CD4-positive, alpha-beta T cell (primary cell): Measurements from ENCODE around the gene SRC. TPM values are rescaled to one million over a fixed set of nuclear protein-coding genes. Genes with fewer than 3 reads are reported as not detected.

Experiments used
- ATAC-seq: fragments of 200-7000 bp; cut with Tn5 transposase; one replicate; pipeline ENCODE4 v1.10.0; 2022; ENCODE audit warnings: mild to moderate bottlenecking; ENCODE audit not compliant: poor library complexity
- CTCF ChIA-PET: fragments of 350-600 bp; sonication (Branson Sonifier 250); formaldehyde crosslinking; loops from one replicate; lab custom pipeline; 2021; ENCODE audit warnings: antibody characterized with exemption, inconsistent platforms; lab: Charles Lee
- POLR2A ChIA-PET: fragments of 350-600 bp; sonication (Branson Sonifier 250); formaldehyde crosslinking; loops from one replicate; lab custom pipeline; 2021; ENCODE audit warnings: antibody characterized with exemption, inconsistent platforms; lab: Charles Lee
- DNase-seq, 14 experiments: peaks; one replicate each; pipeline ENCODE4 v3.0.0-alpha.2; 2013 to 2020; ENCODE audit warnings: mixed read lengths in 2 of 14
- H3K27ac ChIP-seq, 2 donors: one replicate each; pipeline versions ENCODE4 v1.5.1 to v1.7.0; 2013; ENCODE audit warnings: low read length in 2 of 2, low read depth in 1 of 2, mild to moderate bottlenecking in 1 of 2
- H3K27me3 ChIP-seq, 2 experiments: 1 replicate in 1 of 2; 2 replicates in 1 of 2; pipeline versions ENCODE4 v1.6.1 to v1.7.0; 2013; ENCODE audit warnings: low read length in 2 of 2, control low read depth in 1 of 2, mild to moderate bottlenecking in 1 of 2, moderate library complexity in 1 of 2; ENCODE audit not compliant: insufficient read depth in 2 of 2, control insufficient read depth in 1 of 2
- H3K36me3 ChIP-seq: one replicate; pipeline ENCODE4 v1.6.1; 2013; ENCODE audit warnings: low read length, control low read depth; ENCODE audit not compliant: insufficient read depth
- H3K4me1 ChIP-seq: one replicate; pipeline ENCODE4 v1.6.1; 2013; ENCODE audit warnings: low read length, control low read depth; ENCODE audit not compliant: insufficient read depth
- H3K4me3 ChIP-seq: one replicate; pipeline ENCODE4 v1.5.1; 2013; ENCODE audit warnings: mild to moderate bottlenecking, low read length, moderate library complexity
- H3K9me3 ChIP-seq, 2 experiments: 1 replicate in 1 of 2; 2 replicates in 1 of 2; pipeline versions ENCODE4 v1.6.1 to v1.7.0; 2013; ENCODE audit warnings: low read length in 2 of 2, mild to moderate bottlenecking in 2 of 2, control low read depth in 1 of 2, moderate library complexity in 1 of 2; ENCODE audit not compliant: control insufficient read depth in 1 of 2, insufficient read depth in 1 of 2
- H3K27ac Mint-ChIP-seq: one replicate; pipeline ENCODE4 v1.8.0; 2020; ENCODE audit warnings: mixed read lengths
- H3K27me3 Mint-ChIP-seq: one replicate; pipeline ENCODE4 v1.8.0; 2021; ENCODE audit warnings: mixed read lengths
- H3K36me3 Mint-ChIP-seq: one replicate; pipeline ENCODE4 v1.8.0; 2021; ENCODE audit warnings: low read depth, mixed read lengths
- H3K4me1 Mint-ChIP-seq: one replicate; pipeline ENCODE4 v1.8.0; 2021; ENCODE audit warnings: low read depth, mixed read lengths
- H3K4me3 Mint-ChIP-seq: one replicate; pipeline ENCODE4 v1.8.0; 2020; ENCODE audit warnings: mild to moderate bottlenecking, mixed read lengths
- H3K9me3 Mint-ChIP-seq: one replicate; pipeline ENCODE4 v1.8.0; 2020; ENCODE audit warnings: mixed read lengths
- CTCF ChIP-seq: fragments of 200-600 bp; IDR thresholded peaks from one replicate; pipeline ENCODE4 v1.8.0; 2022; ENCODE audit warnings: antibody characterized with exemption, mild to moderate bottlenecking
- intact Hi-C, 2 experiments: fragments of 100-400 bp; cut with DNase I in 1 of 2; cut with micrococcal nuclease in 1 of 2; formaldehyde crosslinking; loops; one replicate each; pipeline versions ENCODE4 v1.15.1 to v1.9.0; 2023 to 2025; cut with DNase I, micrococcal nuclease
- total RNA-seq, 174 experiments: library from RNA in 2 of 174; stranded (reverse) in 2 of 174; gene quantifications; one replicate each; pipeline ENCODE4 v1.2.3 and lab custom pipeline; 2021 to 2026

Gene SRC
- total RNA-seq, 2 experiments from 2014 or later = 2.5 to 3.1 TPM

DNA sequence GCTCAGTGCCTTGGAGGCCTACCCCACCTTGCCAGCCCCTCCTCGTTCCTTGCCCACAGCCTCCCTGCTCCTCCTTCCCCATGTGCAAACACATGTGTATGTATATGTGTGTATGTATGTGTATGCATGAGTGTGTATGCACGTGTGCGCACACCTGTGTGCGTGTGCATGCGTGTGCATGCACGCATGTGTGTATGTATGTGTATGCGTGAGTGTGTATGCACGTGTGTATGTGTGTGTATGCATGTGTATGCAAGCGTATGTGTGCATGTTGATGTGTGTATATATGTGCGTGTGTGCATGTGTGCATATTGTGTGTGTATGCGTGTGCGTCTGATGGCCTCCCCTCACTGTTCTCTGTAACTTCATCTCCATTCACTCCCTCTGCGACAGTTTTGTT is 74.7 kb downstream of the SRC start:
- no peak overlapping the region for H3K27ac Mint-ChIP-seq
- no peaks in the 10 kb centered on the region for H3K36me3 ChIP-seq
- no peaks in the 10 kb centered on the region for H3K4me1 Mint-ChIP-seq
- no peaks in the 10 kb centered on the region for H3K9me3 Mint-ChIP-seq
- ChIA-PET CTCF (no interaction called here), POLR2A (no interaction called here)
- no peak overlapping the region for H3K27ac ChIP-seq
- ATAC-seq = no peak
- H3K4me1 ChIP-seq = no peaks in the 10 kb centered on the region
- H3K9me3 ChIP-seq = peaks cover 0 to 5% of the 10 kb centered on the region in 2 experiments
- H3K27me3 Mint-ChIP-seq = peaks cover 38% of the 10 kb centered on the region
- TF ChIP-seq CTCF = no peak
- H3K36me3 Mint-ChIP-seq = no peaks in the 10 kb centered on the region
- H3K4me3 Mint-ChIP-seq = no peak overlapping the region
- intact Hi-C loops = no loop called here
- H3K4me3 ChIP-seq = no peak overlapping the region
- DNase-seq = no peak
- peaks cover 16 to 24% of the 10 kb centered on the region in 2 experiments for H3K27me3 ChIP-seq

GRCh38 chr20:37421060-37421905 is 75.3 kb downstream of the SRC start:
- ChIA-PET CTCF (no interaction called here), POLR2A (no interaction called here)
- no peak for TF ChIP-seq CTCF
- Histone ChIP-seq H3K27me3 (peaks cover 16 to 24% of the 10 kb centered on the region in 2 experiments), H3K4me3 (no peak overlapping the region), H3K4me1 (no peaks in the 10 kb centered on the region), H3K36me3 (no peaks in the 10 kb centered on the region), H3K9me3 (peaks cover 0 to 5% of the 10 kb centered on the region in 2 experiments), H3K27ac (no peak overlapping the region)
- no peaks in the 10 kb centered on the region for H3K9me3 Mint-ChIP-seq
- H3K4me1 Mint-ChIP-seq = no peaks in the 10 kb centered on the region
- no peak overlapping the region for H3K27ac Mint-ChIP-seq
- peaks cover 38% of the 10 kb centered on the region for H3K27me3 Mint-ChIP-seq
- DNase-seq (no peak), ATAC-seq (no peak)
- intact Hi-C loops = no loop called here
- H3K4me3 Mint-ChIP-seq = no peak overlapping the region
- H3K36me3 Mint-ChIP-seq = no peaks in the 10 kb centered on the region

DNA sequence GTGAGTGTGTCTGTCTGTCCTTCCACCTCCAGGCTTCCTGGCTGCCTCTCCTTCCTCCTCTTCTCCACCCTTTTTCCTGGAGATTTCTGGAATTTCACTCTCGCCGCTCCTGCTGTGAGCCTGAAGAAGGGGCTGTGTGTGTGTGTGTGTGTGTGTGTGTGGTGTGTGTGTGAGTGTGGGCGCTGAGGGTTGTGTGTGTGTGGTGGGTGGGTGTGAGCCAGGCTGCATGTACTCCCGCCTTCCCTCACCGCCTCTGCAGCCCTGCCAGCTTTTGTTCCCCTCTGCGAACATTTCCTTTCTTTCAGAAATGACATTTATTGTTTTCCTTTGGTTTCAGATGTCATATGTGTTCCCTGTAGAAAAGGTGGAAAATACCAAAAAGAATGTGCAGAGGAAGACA is 76.0 kb downstream of the SRC start:
- no peaks in the 10 kb centered on the region for H3K36me3 Mint-ChIP-seq
- DNase-seq = no peak
- Histone ChIP-seq H3K9me3 (peaks cover 0 to 5% of the 10 kb centered on the region in 2 experiments), H3K27me3 (peaks cover 16 to 24% of the 10 kb centered on the region in 2 experiments), H3K4me1 (no peaks in the 10 kb centered on the region), H3K27ac (no peak overlapping the region), H3K4me3 (no peak overlapping the region), H3K36me3 (no peaks in the 10 kb centered on the region)
- no peak for ATAC-seq
- POLR2A ChIA-PET = no interaction called here
- H3K4me1 Mint-ChIP-seq = no peaks in the 10 kb centered on the region
- CTCF ChIA-PET = no interaction called here
- H3K27me3 Mint-ChIP-seq = peaks cover 38% of the 10 kb centered on the region
- H3K27ac Mint-ChIP-seq = no peak overlapping the region
- no peak overlapping the region for H3K4me3 Mint-ChIP-seq
- intact Hi-C loops = loop anchor here in 1 of 2 experiments (2.0 kb wide), 1 partner anchor 23 kb away; no protein-coding TSS in a partner anchor
- H3K9me3 Mint-ChIP-seq = no peaks in the 10 kb centered on the region
- TF ChIP-seq CTCF = no peak
